ENCODE data around the gene ATAD3A.

- no peak for TF ChIP-seq POLR2AphosphoS5 (IDR thresholded peaks at IDR 0.05)
- TF ChIP-seq, protein P1, sequence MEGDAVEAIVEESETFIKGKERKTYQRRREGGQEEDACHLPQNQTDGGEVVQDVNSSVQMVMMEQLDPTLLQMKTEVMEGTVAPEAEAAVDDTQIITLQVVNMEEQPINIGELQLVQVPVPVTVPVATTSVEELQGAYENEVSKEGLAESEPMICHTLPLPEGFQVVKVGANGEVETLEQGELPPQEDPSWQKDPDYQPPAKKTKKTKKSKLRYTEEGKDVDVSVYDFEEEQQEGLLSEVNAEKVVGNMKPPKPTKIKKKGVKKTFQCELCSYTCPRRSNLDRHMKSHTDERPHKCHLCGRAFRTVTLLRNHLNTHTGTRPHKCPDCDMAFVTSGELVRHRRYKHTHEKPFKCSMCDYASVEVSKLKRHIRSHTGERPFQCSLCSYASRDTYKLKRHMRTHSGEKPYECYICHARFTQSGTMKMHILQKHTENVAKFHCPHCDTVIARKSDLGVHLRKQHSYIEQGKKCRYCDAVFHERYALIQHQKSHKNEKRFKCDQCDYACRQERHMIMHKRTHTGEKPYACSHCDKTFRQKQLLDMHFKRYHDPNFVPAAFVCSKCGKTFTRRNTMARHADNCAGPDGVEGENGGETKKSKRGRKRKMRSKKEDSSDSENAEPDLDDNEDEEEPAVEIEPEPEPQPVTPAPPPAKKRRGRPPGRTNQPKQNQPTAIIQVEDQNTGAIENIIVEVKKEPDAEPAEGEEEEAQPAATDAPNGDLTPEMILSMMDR (IDR thresholded peaks at IDR 0.05) = no peak
These were observed 20.0 kb downstream of the ATAD3A start for GRCh38 chr1:1531947-1532346.
